ENCODE measurements around the gene STAU1.
"Not testable (repeated sequence)": the region's sequence is repeated elsewhere in the genome, so short reads cannot be mapped to it uniquely, and the experiment has no call there.

STAU1 gene

DNA sequence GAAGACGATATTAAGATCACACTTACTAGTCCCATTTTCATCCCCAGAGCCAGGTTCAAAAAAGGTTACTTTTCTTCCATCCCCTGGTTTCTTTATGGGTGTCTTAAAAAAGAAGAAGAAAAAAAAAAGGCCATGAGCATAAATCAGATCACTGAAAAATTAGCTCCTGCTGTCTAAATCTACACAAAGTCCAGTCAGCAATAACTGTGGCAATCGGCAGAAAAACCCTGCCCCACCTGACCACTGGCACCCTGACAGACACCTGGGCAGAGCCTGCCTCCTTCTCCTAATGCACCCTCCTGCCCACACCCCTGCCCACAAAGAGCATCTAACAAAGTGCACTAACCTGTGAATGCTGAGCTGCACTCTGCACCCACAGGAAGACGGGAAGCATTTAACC lies 69.8 kb downstream of the STAU1 start:
- H2AFZ ChIP-seq (ENCODE audit: low read length, unreplicated experiment): no peak overlapping the region
- peaks cover 15% of the 10 kb centered on the region for H3K36me3 ChIP-seq (ENCODE audit: insufficient read depth, low read length)
- H3K79me2 ChIP-seq (ENCODE audit: control insufficient read depth, insufficient read depth, low read length, unreplicated experiment): no peaks in the 10 kb centered on the region
- H3K27me3 ChIP-seq (ENCODE audit: insufficient read depth, low read length): no peaks in the 10 kb centered on the region
- H3K4me1 ChIP-seq (ENCODE audit: control insufficient read depth, insufficient read depth, low read length, unreplicated experiment): no peaks in the 10 kb centered on the region
- H3K27ac ChIP-seq (ENCODE audit: low read depth, low read length): no peak overlapping the region
- no peak overlapping the region for H3K4me3 ChIP-seq (ENCODE audit: low read depth, low read length)

DNA sequence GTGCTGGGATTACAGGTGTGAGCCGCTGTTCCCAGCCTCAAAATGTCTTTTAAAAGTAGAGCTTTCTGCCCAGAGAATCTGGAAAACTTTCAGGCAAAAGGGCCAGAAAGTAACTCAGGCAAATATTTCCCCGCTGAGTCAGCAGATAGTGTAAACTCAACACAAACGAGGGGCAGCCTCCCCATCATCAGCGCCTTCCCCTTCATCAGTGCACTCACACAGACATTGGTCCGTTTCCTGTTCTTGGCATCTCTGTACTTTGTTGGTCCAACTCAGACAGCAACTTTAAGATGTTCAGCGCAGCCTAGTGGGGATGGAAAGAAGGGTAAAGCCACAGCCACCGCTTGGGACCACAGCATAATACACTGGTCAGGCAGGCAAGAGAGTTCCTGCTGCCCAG lies 72.6 kb downstream of the STAU1 start:
- Histone ChIP-seq H3K4me1 (ENCODE audit: control insufficient read depth, insufficient read depth, low read length, unreplicated experiment) (peaks cover 6% of the 10 kb centered on the region), H3K27ac (ENCODE audit: low read depth, low read length) (no peak overlapping the region), H2AFZ (ENCODE audit: low read length, unreplicated experiment) (no peak overlapping the region), H3K27me3 (ENCODE audit: insufficient read depth, low read length) (no peaks in the 10 kb centered on the region), H3K36me3 (ENCODE audit: insufficient read depth, low read length) (peaks cover 11% of the 10 kb centered on the region), H3K79me2 (ENCODE audit: control insufficient read depth, insufficient read depth, low read length, unreplicated experiment) (no peaks in the 10 kb centered on the region), H3K4me3 (ENCODE audit: low read depth, low read length) (no peak overlapping the region)

DNA sequence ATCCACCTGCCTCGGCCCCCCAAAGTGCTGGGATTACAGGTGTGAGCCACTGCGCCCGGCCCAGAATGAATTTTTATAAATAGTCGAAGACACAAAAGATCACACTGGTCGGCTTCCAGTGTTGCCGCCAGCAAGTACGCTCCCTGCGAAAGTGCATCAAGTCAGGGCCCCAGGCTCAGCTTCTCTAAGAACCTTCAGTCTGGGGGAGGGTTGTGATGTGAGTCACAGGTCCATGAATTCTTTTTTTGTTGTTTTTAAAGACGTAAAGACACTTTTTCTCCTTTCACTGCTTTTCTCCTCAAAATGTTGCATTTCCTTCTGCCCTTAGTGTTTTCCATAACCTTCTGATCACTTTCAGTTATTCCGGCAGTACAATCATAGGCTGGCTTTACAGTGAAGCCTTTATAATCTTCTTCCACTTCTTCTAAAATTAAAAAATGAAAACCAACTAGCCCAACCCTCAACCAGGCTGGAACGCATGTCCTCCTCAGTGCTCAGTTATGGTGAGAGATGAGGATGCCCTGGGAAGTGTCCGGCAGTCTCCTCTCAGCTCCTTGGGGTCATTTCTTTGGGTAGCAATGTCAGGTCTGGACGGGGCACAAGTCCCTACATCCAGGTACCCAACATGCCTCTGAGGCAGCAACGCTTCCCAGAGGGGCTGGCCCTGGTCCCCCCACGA lies 75.4 kb downstream of the STAU1 start:
- Histone ChIP-seq H3K27ac (ENCODE audit: low read depth, low read length) (no peak overlapping the region), H3K79me2 (ENCODE audit: control insufficient read depth, insufficient read depth, low read length, unreplicated experiment) (no peaks in the 10 kb centered on the region), H3K4me3 (ENCODE audit: low read depth, low read length) (no peak overlapping the region), H3K4me1 (ENCODE audit: control insufficient read depth, insufficient read depth, low read length, unreplicated experiment) (peaks cover 6% of the 10 kb centered on the region), H3K27me3 (ENCODE audit: insufficient read depth, low read length) (no peaks in the 10 kb centered on the region), H2AFZ (ENCODE audit: low read length, unreplicated experiment) (no peak overlapping the region), H3K36me3 (ENCODE audit: insufficient read depth, low read length) (peaks cover 5% of the 10 kb centered on the region; the same call in 1 of the 2 replicates)

DNA sequence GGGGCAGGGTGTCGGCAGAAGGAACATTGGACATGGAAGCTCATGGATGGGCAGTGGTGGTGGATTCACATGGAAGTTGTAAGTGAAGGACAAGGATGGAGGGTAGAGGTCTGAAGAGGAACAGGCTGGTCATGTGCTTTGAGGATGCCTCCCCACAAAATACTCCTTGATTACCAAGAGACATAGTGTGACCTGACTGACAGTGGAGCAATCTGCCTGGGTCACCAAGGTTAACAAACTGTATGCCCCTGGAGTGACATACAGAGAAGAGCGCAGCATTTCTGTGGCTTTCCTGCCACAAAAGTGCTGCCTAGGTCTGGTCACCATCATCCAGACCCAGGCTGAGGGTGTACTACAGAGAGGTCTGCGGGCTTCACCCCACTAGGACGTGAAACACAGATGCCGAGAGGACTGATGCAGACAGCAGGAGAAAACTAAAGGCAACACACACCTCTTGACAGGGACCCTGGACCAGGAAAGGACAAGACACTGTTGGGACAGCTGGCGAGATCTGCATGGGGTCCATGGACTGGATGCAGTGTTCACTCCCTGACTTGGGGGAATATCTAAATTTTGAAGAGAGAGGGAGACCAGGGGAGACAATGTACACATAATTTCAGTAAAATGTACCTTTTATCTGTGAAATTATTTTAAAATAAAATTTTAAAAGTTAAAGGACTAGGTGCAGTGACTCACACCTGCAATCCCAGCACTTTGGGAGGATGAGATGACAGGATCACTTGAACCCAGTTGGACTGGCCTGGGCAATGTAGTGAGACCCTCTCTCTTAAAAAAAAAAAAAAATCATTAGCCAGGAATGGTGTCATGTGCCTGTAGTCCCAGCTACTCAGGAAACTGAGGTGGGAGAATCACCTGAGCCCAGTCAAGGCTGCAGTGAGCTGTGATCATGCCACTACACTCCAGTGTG lies 77.1 kb downstream of the STAU1 start:
- H3K27me3 ChIP-seq (ENCODE audit: insufficient read depth, low read length): no peaks in the 10 kb centered on the region
- peaks cover 5% of the 10 kb centered on the region; the same call in 1 of the 2 replicates for H3K36me3 ChIP-seq (ENCODE audit: insufficient read depth, low read length)
- no peak overlapping the region for H2AFZ ChIP-seq (ENCODE audit: low read length, unreplicated experiment)
- H3K4me3 ChIP-seq (ENCODE audit: low read depth, low read length): no peak overlapping the region
- peaks cover 6% of the 10 kb centered on the region for H3K4me1 ChIP-seq (ENCODE audit: control insufficient read depth, insufficient read depth, low read length, unreplicated experiment)
- H3K79me2 ChIP-seq (ENCODE audit: control insufficient read depth, insufficient read depth, low read length, unreplicated experiment): no peaks in the 10 kb centered on the region
- H3K27ac ChIP-seq (ENCODE audit: low read depth, low read length): no peak overlapping the region

DNA sequence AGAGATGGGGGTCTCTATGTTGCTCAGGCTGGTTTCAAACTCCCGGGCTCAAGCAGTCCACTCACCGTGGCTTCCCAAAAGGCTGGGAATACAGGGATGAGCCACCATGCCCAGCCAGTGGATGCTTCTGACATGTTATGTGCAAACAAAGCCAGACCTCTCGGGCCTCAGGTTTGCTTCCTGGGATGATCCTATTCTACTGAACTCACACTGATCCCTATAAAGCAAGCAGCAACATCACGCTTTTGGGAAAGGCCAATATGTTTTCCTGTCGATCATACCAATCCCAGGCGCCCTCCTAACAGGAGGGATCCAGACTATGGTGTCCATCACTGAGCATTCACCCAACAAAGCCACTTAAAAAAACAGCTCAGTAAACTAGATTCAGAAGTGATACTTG lies 81.8 kb downstream of the STAU1 start:
- H3K27ac ChIP-seq (ENCODE audit: low read depth, low read length): no peak overlapping the region
- peaks cover 5% of the 10 kb centered on the region; the same call in 1 of the 2 replicates for H3K36me3 ChIP-seq (ENCODE audit: insufficient read depth, low read length)
- no peak overlapping the region for H2AFZ ChIP-seq (ENCODE audit: low read length, unreplicated experiment)
- no peaks in the 10 kb centered on the region for H3K27me3 ChIP-seq (ENCODE audit: insufficient read depth, low read length)
- no peak overlapping the region for H3K4me3 ChIP-seq (ENCODE audit: low read depth, low read length)
- no peaks in the 10 kb centered on the region for H3K4me1 ChIP-seq (ENCODE audit: control insufficient read depth, insufficient read depth, low read length, unreplicated experiment)
- no peaks in the 10 kb centered on the region for H3K79me2 ChIP-seq (ENCODE audit: control insufficient read depth, insufficient read depth, low read length, unreplicated experiment)

DNA sequence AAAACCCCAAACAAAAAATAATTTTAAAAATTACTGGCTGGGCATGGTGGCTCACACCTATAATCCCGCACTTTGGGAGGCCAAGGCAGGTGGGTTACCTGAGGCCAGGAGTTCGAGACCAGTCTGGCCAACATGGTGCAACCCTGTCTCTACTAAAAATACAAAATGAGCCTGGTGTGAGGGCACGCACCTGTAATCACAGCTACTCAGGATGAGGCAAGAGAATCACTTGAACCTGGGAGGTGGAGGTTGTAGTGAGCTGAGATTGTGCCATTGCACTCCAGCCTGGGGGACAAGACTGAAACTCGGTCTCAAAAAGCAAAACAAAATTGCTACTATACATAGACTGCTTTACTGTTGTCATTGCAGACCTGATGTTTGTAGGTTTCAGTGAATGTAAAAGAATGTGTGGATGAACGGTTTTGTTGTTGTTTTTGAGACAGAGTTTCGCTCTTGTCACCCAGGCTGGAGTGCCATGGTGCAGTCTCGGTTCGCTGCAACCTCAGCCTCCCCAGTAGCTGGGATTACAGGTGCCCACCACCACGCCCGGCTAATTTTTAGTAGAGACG lies 83.1 kb downstream of the STAU1 start:
- not testable (repeated sequence) for H3K79me2 ChIP-seq (ENCODE audit: control insufficient read depth, insufficient read depth, low read length, unreplicated experiment); H3K4me1 ChIP-seq (ENCODE audit: control insufficient read depth, insufficient read depth, low read length, unreplicated experiment); H3K36me3 ChIP-seq (ENCODE audit: insufficient read depth, low read length); H3K27ac ChIP-seq (ENCODE audit: low read depth, low read length); H3K27me3 ChIP-seq (ENCODE audit: insufficient read depth, low read length); H2AFZ ChIP-seq (ENCODE audit: low read length, unreplicated experiment); H3K4me3 ChIP-seq (ENCODE audit: low read depth, low read length)

DNA sequence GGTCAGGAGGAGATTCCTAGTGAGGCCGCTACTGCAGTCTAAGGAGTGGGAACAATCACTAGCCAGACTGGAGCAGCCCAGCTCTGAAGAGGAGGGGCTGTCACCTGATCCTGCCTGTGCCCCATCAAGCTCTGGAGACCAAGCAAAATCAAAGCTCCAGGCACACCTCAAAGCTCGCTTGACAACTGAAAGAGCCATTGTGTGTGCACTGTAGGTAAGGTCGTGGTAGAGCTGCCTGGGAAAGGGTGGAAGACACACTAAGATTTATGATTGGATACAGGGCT lies 83.8 kb downstream of the STAU1 start:
- Histone ChIP-seq H3K4me1 (ENCODE audit: control insufficient read depth, insufficient read depth, low read length, unreplicated experiment) (no peaks in the 10 kb centered on the region), H3K27ac (ENCODE audit: low read depth, low read length) (no peak overlapping the region), H3K4me3 (ENCODE audit: low read depth, low read length) (no peak overlapping the region), H3K36me3 (ENCODE audit: insufficient read depth, low read length) (peaks cover 10% of the 10 kb centered on the region), H3K27me3 (ENCODE audit: insufficient read depth, low read length) (no peaks in the 10 kb centered on the region), H3K79me2 (ENCODE audit: control insufficient read depth, insufficient read depth, low read length, unreplicated experiment) (no peaks in the 10 kb centered on the region), H2AFZ (ENCODE audit: low read length, unreplicated experiment) (no peak overlapping the region)

DNA sequence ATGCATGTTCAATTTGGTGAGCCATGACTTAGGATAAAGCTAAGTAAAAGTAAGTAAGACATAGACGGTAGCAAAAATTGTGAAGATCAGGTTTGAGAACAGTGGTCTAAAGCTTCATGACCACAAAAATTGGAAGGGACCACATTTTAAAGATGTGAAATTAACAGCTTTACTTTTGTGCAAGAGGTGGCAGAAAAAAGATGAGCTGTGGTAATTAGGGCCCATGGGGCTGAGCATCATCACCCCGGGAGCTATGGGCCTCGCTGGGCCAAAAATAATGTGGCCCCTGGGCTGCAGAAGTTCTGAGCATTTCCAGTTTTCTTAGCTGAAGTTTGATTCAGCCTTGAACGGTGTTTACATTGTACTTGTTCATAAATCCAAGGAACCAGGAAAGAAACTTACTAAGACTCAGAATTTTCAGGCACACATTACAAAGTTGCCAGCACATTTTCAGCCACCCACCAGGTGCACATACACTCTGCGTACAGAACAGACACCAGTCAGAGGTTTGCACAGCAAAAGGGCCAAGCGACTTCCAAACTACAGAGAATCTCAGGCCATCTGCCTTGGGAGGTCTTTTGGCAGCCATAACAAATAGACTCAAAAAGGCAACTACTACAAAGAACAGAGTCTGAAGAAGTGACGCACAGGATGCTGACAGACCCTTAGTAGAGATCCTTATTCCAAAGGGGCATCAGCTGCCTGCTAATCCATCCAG lies 84.3 kb downstream of the STAU1 start:
- Histone ChIP-seq H2AFZ (ENCODE audit: low read length, unreplicated experiment) (no peak overlapping the region), H3K4me1 (ENCODE audit: control insufficient read depth, insufficient read depth, low read length, unreplicated experiment) (no peaks in the 10 kb centered on the region), H3K4me3 (ENCODE audit: low read depth, low read length) (no peak overlapping the region), H3K36me3 (ENCODE audit: insufficient read depth, low read length) (peaks cover 10% of the 10 kb centered on the region), H3K27ac (ENCODE audit: low read depth, low read length) (no peak overlapping the region), H3K27me3 (ENCODE audit: insufficient read depth, low read length) (no peaks in the 10 kb centered on the region), H3K79me2 (ENCODE audit: control insufficient read depth, insufficient read depth, low read length, unreplicated experiment) (no peaks in the 10 kb centered on the region)

DNA sequence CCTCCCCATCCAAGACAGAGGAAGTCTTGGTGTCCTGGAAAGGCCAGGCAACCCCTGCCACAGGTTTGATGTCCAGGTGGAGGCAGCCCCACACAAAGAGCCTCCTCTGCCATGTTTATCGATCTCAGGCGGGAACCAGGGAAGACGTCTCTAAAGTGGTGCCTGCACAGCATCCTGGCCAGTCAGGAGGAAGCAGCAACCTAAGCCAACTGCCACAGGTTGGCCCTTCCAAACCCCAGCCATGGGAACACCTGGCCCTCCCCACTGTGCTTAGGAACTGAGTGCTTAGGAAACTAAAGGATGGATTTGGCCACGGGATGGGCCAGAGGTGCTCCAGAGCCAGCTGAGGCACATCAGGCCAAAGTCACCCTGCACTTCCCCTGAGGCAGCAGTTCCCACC lies 85.1 kb downstream of the STAU1 start:
- Histone ChIP-seq H3K27me3 (ENCODE audit: insufficient read depth, low read length) (no peaks in the 10 kb centered on the region), H2AFZ (ENCODE audit: low read length, unreplicated experiment) (no peak overlapping the region), H3K4me1 (ENCODE audit: control insufficient read depth, insufficient read depth, low read length, unreplicated experiment) (no peaks in the 10 kb centered on the region), H3K79me2 (ENCODE audit: control insufficient read depth, insufficient read depth, low read length, unreplicated experiment) (peaks cover 4% of the 10 kb centered on the region), H3K27ac (ENCODE audit: low read depth, low read length) (no peak overlapping the region), H3K4me3 (ENCODE audit: low read depth, low read length) (no peak overlapping the region), H3K36me3 (ENCODE audit: insufficient read depth, low read length) (peaks cover 10% of the 10 kb centered on the region)

DNA sequence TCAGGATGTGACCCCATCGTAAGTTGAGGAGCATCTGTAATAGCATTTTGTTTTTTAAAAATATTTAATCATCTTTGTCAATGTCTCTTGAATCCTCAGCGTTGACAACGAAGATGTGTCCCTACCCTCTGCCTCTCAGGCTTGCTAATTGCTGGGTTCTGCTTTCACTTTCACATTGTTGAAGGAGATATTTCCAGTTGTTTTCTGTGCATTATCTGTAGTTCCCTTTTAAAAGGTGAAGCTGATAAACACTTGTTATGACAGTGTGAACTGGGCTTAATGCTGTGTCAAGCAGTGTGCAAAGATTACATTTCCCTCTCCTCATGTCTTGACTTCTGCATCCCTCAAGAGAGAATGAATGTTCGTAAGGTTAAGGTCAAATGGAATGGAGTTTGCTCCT lies 87.2 kb downstream of the STAU1 start:
- H2AFZ ChIP-seq (ENCODE audit: low read length, unreplicated experiment): no peak overlapping the region
- H3K79me2 ChIP-seq (ENCODE audit: control insufficient read depth, insufficient read depth, low read length, unreplicated experiment): peaks cover 5% of the 10 kb centered on the region
- H3K27ac ChIP-seq (ENCODE audit: low read depth, low read length): no peak overlapping the region
- H3K27me3 ChIP-seq (ENCODE audit: insufficient read depth, low read length): no peaks in the 10 kb centered on the region
- H3K36me3 ChIP-seq (ENCODE audit: insufficient read depth, low read length): peaks cover 14% of the 10 kb centered on the region
- H3K4me1 ChIP-seq (ENCODE audit: control insufficient read depth, insufficient read depth, low read length, unreplicated experiment): no peaks in the 10 kb centered on the region
- H3K4me3 ChIP-seq (ENCODE audit: low read depth, low read length): no peak overlapping the region

Measured in ACC112 (cell line).